Pericardium fibroblast (primary cell): Measurements from ENCODE around the gene LENG8. TPM values are rescaled to one million over a fixed set of nuclear protein-coding genes. Genes with fewer than 3 reads are reported as not detected.

Source experiments
- total RNA-seq: library from RNA; depleted of rRNA; stranded (reverse); fragments of >200 nt; gene quantifications from 2 replicates; pipeline ENCODE4 v1.2.3, GENCODE V29; 2015

Gene LENG8
- 32.9 and 46.9 TPM in 2 replicates for total RNA-seq

GRCh38 chr19:54448774-54449700 lies at the start of gene LENG8:
Gene LENG8, plus strand, starts transcription at chr19:54449199. Its CDS starts 2,146 bp downstream, at chr19:54451345.

GRCh38 chr19:54415208-54415900 lies 33.6 kb upstream of the LENG8 start, which contains the start of gene TTYH1:
Gene TTYH1, plus strand, starts transcription at chr19:54415464. Its CDS starts 89 bp downstream, at chr19:54415553.

GRCh38 chr19:54463531-54464043 lies 14.6 kb downstream of the LENG8 start, which contains the start of gene LENG9:
Gene LENG9, minus strand, starts transcription at chr19:54463778. Its CDS starts 252 bp downstream, at chr19:54463526.

GRCh38 chr19:54473071-54473891 lies 24.3 kb downstream of the LENG8 start, which contains the start of gene CDC42EP5:
Gene CDC42EP5, minus strand, starts transcription at chr19:54473296. Its CDS starts 7,749 bp downstream, at chr19:54465547.

GRCh38 chr19:54502518-54503048 lies 53.6 kb downstream of the LENG8 start, which contains the start of gene LAIR2:
Gene LAIR2, plus strand, starts transcription at chr19:54502831. Its CDS starts 88 bp downstream, at chr19:54502919.

Other genes starting within 250 kb of the LENG8 start
- 2,453 and 3,108 TPM in 2 replicates for gene RPS9, start 248.3 kb upstream of the LENG8 start, total RNA-seq
- gene LILRB3, start 226.2 kb upstream of the LENG8 start, total RNA-seq, result not detected in 2 replicates
- gene LILRA6, start 206.4 kb upstream of the LENG8 start, total RNA-seq, result not detected in 2 replicates
- gene LILRB5, start 191.9 kb upstream of the LENG8 start, total RNA-seq, result not detected in 2 replicates
- gene LILRB2, start 168.1 kb upstream of the LENG8 start, total RNA-seq, result not detected in 2 replicates
- gene LILRA5, start 136.0 kb upstream of the LENG8 start, total RNA-seq, result not detected in 2 replicates
- not detected in 2 replicates for gene LILRA4, start 110.0 kb upstream of the LENG8 start, total RNA-seq
- not detected in 2 replicates for gene LAIR1, start 84.3 kb upstream of the LENG8 start, total RNA-seq
- 0.23 TPM in 1 of 2 replicates, not detected in the other for gene TTYH1, start 33.7 kb upstream of the LENG8 start, total RNA-seq
- gene LENG9, start 14.6 kb downstream of the LENG8 start, total RNA-seq, result 10.2 and 11.6 TPM in 2 replicates
- 89.0 and 101 TPM in 2 replicates for gene CDC42EP5, start 24.1 kb downstream of the LENG8 start, total RNA-seq
- not detected in 2 replicates for gene LAIR2, start 53.6 kb downstream of the LENG8 start, total RNA-seq
- gene LILRA2, start 124.6 kb downstream of the LENG8 start, total RNA-seq, result not detected in 2 replicates
- gene LILRA1, start 144.4 kb downstream of the LENG8 start, total RNA-seq, result not detected in 2 replicates
- not detected in 2 replicates for gene LILRB1, start 181.3 kb downstream of the LENG8 start, total RNA-seq
- gene LILRB4, start 213.8 kb downstream of the LENG8 start, total RNA-seq, result not detected in 2 replicates